HG03108 (cell line): ENCODE results near the gene WDFY2.

Experiments
- ATAC-seq: cut with Tn5 transposase; IDR thresholded peaks from one replicate; pipeline ENCODE4 v1.9.1; 2021; ENCODE audit warnings: moderate library complexity; ENCODE audit not compliant: unreplicated experiment

WDFY2 gene

DNA sequence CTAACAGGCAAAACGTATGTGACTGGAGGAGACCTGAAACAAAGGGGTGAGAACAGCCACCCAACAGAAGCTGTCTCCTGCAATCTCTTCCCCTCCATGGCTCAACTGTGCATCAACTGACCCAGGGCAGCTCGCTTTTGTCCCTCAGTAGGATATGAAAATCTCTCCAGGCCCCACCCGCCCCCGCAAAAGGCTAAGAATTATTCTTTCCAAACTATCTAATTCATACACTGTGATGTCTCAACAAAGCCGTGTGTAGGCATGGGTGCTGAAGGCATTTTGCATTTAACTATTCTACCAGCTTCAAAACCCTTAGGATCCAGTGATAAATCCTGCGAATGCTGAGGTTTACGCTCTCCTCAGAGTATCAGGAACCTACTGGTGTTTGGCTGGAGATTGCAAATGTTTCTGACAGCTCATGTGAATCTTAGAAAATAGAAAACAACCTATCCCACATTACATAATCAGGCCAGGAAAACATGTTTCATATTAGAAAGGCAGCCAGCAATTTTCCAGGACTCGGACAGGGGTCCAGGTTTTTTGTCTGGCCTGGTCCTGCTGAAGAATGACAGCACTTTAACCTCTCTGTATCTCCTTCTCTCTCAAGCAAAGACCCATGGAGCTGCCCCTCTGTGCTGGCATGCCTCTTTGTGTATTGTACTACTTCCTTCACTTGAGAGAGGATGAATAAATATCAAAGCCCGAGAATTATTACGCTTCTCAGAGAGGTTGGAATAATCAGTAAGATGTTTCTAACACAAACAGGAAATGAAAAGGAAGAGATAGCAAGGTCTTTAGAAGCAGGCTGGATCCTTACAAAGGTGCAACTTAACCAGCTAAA is 202.4 kb downstream of the WDFY2 start:
- ATAC-seq = no peak

DNA sequence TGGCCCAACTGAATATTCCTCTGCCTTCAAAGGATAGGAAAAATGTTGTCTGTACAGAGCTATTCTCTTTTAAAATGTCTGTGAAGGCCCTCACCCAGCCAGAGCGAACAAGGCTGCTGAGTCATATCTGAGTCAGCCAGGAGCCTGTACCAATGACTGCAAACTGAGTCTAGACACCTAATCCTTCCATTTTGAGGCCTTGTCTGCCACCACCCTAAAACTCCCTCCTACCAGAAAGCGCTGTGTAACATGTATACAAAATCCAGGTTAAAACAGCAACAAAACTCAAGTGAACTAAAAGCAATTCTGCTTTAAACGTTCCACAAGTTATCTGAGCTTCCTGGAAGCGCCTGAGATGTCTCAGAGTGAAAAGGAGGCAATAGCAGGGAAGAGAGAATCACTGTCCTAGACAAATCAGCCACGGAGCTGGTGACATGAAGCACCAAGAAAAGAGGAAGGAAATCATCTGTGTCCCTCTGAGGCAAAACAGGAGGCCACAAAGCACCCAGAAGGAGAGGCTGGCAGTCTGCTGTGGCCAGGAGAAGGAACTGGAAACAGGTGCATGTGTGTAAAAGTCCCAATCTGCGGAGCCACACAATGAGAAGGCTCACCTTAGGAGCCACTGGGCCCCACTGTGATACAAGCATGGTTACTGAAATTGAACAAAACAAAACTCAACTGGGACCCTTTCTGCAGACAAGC is 209.5 kb downstream of the WDFY2 start:
- ATAC-seq = peak; percentile 63

DNA sequence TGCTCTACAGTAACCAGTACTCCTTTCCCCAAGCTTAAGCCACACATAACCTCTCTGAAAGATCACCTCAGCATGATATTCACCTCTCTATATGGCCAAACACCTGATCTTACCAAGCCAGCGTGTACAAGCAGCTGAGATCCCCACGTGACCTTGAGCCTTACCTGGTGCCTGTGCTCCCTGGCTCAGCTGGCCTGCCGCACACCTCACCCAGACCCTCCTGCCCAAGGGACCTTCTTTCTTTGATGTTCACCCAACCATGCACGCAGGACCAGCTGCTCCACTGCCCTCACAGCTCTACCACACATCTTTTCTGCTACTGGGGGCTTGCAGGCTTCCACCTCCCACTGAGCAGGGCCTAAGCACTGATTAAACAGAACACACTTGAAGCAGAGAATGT is 210.7 kb downstream of the WDFY2 start:
- no peak for ATAC-seq

DNA sequence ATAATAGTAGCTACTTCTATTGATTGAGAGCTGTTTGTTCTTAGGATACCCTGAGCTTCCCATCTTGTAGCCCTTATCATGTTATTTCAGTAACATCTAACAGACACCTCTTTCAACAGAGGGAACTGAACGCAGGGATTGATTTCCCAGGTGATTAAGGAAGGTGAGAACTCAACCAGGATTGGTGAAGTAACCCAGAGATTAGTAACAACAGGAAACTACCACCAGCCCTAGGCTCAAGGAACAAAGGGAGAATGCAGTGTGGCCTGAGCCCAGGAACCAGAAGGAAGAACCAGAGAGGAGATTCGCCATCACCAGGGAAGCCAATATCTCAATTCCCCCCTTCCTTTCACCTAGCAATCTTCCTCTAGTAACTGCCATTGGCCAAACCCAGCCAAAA is 211.2 kb downstream of the WDFY2 start:
- no peak for ATAC-seq

DNA sequence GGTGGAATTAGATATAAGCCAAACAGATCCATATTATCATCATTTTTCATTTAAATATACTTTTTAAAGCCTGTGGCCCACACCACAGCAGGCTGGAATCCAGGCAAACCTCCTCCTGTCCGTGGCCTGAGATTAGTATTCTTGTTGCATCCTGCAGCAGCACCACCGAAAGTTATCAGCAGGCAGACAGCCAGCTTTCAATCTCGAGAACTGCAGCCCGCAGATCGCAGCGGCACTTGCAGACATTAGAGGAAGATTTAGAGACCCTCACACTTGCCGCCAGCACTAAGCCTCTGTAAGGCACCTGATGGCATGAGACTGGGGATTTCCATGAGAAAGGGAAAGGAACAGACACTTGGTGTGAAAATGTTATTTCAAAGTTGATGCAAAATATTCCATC is 212.3 kb downstream of the WDFY2 start:
- no peak for ATAC-seq

DNA sequence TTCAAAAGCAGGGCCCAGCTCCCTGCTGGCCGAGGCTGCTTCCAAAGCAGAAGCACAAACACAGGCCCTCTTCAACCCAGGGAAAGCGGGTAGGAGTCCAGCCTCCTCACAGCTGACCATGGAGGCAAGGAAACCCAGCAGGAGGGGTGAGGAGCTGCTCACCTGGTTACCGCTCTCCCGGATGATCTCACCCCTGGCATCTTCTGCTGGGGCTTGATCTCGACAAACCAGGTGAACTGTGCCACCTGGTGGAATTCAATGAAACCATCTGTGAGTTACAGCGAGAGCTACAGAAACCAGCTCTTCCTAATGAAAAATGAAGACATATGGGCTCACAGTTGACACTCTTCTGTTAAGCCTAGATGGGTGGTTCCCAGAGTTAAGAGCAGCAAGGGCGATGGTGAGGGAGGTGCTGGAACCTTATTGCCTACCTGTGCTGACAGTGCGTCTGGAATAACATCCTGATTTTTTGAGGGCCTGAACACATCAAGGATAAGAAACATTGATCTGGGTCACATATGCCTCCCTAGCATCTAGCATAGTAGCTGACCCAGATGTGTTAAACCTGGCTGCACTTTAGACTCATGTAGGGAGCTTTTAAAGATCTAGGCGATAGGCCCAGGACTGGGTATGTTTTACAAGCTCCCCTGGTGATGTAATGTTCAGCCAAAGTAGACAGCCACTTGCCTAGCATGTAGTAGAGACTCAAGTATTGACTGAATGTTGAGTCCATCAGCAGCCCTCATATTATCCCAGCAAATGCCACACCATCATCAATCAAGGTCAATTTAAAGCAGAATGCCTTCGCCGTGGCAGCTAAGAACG is 213.6 kb downstream of the WDFY2 start:
- peak; percentile 35 for ATAC-seq

DNA sequence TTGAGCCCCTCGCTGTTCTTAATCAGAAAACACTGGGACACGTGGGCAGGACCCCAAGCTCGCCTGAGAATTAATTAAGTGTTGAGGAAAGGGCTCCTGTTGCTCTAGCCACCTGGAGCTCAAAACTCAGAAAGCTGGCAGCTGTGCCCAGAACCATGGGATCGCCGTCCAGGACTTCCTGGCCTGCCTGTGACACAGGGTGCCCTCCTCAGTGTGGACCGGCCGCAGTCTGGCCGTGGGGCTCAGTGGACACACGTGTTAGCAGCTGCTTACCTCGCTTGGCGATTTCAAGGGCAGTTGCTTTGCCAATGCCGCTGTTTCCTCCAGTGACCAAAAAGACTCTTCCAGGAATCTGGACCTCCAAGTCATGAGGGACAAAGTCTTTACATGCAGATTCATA is 215.0 kb downstream of the WDFY2 start:
- ATAC-seq = no peak

DNA sequence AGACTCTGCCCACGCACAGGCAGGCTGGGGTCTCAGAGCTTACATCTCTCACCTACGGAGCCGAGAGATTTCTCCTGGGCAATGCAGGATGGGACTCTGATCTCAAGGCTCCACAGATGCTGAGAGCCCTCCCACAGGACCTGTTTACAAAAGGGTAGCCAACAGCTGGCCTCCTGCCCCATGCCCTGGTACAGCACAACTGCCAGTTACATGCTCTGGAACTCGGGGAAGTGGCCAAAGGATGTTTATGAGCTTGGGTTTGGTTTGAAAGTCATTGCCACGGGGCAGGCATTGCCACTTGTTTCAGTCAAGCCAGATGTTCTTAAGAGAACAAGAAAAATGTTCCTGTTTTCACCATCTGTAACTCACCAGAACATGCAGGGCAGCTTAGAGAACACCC is 216.2 kb downstream of the WDFY2 start:
- ATAC-seq = no peak

DNA sequence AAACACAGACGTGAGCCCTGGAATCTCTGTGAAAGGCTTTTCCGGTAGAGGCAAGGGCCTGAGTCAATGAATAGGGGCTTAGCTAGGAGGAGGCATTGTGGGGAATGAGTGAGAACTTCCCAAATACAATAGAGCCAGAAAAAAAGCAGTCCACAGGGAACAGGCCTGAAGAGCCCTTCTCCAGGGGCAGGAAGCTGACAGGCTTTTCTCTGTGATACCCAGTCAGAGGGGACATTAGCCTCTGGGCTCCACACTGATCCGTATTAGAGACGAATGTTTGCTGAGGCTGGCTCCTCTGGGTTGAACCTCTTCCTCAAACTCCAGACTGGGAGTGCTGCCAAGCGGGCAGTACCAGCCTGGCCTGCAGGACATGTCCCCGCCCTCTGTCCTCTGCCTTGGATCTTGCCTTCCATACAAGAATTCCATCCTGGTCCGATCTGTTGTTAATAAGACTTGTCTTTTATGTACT is 217.4 kb downstream of the WDFY2 start:
- ATAC-seq = no peak

DNA sequence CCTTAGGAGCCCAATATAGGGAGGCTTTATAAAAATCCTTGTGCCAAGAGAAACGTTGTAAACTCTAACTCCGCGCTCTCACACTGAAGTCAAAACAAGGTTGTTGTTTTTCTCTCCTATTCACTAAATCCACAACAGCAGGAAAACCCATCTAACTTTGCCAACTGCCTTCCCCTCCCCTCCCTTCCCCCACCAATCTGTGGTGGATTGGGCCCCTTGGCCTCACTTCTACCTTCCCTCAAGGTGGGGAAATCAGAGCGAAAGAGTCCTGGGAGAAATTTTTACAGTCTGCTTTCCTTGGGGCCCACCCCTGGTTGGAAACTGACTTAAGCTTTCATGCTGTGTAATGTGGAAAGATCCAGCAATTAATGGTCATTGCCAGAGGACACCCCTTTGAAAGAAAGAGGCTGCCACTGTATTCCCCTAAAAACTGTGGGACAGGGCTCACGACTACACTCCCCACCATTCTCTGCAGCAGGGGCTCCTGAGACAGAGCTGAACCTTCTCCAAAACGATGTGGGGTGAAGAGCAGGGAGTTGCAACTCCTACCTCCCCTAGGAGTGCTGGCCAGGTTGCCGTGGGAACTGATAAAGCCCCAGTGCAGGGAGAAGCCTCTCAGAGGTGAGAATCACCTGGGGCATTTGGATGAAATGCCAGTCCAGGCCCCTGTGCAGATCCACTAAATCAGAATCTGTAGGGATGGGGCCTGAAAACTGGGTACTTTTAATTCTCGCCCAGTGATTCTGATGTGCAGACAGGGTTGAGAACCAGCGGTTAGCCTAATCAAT is 218.6 kb downstream of the WDFY2 start:
- no peak for ATAC-seq

DNA sequence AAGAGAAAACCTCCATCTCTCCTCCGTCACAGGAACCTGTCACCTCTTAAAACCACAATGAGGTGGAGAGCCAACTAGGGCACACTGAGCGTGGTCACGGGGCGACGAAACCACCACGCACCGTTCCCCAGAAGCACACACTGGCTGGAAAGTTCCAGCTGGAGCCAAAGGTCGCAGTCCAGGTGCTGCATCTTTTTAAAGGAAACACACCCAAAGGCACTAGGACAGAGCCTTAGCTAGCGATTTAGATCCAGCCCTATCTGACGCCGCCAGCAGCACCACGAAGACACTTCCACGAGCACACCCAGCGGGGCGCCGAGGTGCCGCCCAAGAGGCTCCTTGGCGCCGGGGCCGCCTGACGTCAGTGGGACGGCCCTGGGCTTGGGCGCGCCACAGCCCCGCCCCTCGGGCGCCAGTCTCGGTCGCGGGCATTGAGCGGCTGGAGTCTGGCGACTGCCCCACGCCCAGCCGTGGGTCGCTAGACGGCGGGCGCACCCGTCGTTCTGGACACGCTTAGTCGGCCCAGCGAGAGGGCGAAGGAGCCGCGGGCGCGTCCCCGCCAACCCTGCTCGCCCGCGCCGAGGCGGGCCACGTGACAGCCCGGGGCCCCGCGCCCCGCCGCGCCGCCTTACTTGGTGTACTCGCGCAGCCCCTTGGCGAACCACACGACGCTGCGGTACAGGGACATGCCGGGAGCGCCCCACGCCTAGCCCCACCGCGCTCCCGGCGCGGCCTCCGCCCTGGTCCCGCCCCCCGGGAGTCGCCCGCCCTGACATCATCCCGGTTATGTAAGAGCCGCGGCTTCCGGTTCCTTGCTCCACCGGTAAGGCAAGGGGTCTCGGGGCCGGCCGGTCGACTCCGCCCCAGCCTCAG is 219.4 kb downstream of the WDFY2 start, which contains the start of gene DHRS12:
TSS of gene DHRS12 (minus strand) at position 742 of the 873 bp plus-strand sequence. CDS start 4,504 bp downstream, outside the sequence.
- peak; percentile 84 for ATAC-seq

DNA sequence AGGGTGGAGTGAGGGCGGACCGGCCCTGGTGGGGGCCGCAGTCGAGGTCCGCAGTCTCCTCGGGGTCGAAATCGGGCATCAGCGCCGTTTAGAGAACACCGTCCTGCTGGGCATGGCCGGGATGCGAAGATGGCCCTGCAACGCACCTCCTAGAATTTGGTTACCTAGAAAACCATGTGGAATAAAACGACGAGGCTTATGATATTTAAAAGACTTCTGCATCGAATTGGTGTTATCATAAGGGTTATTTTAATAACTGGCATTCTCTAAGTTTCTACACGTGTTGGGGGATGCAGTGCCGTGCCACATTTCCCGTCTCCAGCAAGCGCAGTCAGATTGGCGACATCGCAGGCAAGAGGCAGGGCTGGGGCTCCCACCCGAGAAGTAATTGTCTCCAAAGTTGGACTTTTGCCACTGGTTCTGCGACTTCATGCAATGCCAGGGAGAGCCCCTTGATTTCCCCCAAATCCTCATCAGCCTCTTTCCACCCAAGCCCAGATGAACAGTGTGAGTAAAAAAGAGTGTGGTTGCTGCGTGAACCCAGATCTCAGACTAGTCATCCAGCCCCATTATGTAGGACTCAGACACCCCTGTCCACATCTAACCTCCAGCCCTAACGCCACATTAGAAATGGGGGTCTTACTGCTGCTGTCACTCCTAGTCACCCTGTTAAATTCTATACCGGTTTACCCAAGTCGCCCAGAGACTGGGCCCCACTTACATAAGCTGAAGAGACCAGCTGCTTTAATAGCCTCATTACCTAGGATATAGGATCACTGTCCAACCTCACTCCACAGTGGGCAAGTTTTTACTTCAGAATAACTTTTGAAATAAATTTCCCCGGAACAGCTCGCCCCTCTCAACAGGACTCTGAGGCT is 220.3 kb downstream of the WDFY2 start:
- no peak for ATAC-seq

DNA sequence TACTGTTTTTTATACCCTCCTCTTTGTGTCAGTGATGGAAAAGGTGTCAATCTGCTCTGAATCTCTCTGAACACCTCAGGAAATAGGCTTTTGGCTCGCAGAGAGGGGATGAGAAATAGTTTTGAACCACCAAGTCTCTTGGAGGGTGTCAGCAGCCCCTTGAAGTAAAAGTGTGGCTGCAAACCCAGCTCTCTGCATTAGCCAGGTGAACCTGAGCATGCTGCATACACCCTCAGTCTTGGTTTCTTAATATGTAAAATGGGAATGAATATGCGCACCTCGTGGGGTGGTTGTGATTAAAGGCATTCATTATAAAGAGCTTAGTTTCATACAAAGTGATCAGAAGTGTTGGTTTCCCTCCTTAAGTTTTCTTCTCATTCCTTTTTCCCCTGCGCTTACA is 221.1 kb downstream of the WDFY2 start:
- ATAC-seq = no peak

DNA sequence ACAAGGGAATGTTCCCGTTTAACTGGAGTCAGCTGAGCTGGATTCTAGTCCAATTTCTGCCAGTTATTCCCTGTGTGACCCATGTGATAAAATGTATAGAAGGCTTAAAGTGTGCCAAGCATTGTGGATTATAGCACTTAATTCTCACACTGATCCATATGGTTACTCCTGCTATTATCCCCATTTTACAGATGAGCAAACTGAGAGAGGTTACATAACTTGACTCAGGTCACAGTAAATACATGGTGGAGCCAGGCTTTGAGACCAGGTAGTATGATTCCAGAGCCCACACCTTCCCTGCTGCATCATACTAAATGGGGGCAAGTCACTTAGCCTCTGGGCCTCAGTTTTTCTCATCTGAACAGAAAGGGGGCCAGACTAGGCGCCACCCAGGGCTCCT is 221.7 kb downstream of the WDFY2 start:
- ATAC-seq = no peak

DNA sequence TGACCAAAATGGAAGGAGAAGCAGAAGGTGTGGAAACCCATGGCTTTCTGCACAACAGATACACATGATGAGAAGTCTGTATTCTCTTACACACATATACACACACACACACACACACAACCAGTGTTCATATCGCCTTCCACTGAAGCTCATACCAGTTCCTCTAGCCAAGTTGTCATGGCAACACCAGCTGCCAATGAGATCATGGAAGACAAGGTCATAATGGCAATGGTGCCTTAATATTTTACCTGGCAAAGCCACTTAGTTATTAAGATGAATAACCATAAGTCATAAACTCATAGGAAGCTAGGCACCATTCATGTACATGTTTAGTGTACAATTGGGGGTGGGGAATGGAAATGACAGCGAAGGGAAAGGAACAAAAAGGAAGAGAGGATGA is 222.3 kb downstream of the WDFY2 start:
- ATAC-seq = no peak

DNA sequence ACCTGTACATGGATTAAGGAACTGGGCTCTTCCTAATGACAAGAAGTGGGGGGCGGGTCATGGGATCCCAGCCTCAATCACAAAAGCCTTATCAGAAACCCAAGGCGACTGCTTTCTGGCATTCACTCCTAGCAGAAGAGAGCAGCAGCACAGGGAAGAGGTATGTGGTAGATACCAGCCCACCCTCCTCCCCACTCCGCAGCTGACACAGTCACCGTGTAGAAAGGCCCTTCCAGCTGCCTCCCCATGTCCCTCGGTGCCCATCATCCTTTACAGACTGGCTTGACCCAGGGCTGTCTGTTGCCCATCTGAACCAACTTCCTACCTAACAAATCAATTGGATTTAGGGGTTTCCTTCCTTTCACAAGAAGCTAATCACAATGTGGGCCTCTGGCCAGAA is 222.8 kb downstream of the WDFY2 start:
- ATAC-seq = no peak

DNA sequence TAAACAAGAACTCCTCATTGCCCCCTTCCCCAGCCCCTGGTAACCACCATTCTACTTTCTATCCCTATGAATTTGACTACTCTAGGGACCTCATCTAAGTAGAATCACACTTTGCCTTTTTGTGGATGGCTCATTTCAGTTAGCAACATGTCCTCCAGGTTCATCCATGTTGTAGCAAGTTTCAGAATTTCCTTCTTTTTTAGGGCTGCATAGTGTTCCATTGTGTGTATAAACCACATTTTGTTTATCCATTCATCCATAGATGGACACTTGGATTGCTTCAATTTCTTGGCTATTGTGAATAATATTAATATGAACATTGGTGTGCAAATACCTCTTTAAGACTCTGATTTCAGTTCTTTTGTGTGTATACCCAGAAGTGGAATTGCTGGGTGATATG is 224.5 kb downstream of the WDFY2 start:
- ATAC-seq = no peak

DNA sequence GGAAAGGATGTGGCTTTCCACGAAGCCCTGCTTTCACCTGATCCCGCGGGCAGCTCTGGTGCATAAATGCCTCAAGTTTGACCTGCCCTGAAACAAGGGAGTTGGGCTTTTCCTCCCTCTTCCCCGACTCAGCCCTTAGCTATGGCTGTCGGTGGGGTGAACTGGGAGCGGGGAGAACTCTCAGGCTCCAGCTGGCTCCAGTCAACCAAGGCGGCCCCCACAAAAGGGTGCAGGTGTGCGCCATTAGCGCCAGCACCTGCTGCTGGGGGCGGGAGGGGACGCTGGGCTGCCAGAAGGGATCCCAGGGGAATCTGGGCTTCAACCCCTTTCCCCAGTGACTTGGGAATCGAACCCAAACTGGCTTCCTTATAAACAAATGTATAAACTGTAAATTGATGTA is 226.8 kb downstream of the WDFY2 start:
- ATAC-seq = no peak
